ENCODE data around the gene STYX. TPM values are rescaled to one million over a fixed set of nuclear protein-coding genes. Genes with fewer than 3 reads are reported as not detected.

The STYX gene
- total and polyA plus RNA-seq, 10 of the 15 experiments (the other 5 are each of a cell fraction or from before 2014, with no cell fraction given) = 5.0 to 15.3 (median 9.5) TPM

DNA sequence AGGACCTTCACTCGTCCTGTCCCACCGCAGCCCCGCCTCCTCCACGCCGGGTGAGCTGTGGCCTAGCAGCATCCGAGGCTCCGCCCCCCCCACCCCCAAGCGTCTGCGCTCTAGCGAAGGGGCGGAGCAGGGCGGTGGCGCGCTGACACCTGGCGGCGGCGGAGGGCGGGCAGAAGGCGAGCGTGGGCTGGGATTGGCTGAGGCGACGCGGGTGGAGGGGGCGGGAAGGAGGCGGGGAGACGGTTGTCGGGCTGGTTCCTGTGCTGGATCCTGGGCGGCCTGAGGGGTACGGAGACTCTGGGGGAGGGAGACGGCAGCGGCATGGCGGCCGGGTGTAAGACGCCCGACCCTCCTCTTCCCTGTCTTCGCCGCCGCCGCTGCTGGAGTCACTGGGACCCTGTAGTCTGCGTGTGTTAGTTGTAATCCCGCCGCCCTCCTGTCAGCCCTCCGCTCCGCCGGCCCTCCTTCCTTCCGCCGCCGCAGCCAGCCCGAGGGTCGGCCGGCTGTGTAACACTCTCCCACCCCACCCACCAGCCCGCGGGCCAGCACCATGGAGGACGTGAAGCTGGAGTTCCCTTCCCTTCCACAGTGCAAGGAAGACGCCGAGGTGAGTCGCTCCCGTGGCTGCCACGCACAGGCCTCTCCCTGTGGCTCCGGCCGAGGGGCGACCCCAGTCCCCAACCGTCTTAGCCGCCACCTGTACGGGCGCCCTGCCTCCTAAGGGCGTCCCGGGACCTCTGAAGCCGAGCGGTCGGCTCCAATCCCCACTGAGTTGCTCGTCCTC, at the start of gene STYX (continued):
- TF ChIP-seq, protein P1, sequence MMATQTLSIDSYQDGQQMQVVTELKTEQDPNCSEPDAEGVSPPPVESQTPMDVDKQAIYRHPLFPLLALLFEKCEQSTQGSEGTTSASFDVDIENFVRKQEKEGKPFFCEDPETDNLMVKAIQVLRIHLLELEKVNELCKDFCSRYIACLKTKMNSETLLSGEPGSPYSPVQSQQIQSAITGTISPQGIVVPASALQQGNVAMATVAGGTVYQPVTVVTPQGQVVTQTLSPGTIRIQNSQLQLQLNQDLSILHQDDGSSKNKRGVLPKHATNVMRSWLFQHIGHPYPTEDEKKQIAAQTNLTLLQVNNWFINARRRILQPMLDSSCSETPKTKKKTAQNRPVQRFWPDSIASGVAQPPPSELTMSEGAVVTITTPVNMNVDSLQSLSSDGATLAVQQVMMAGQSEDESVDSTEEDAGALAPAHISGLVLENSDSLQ (IDR thresholded peaks at IDR 0.05) = peak; percentile 63; the same call in 1 of the 2 replicates
- no peak for TF ChIP-seq CHD4 (IDR thresholded peaks at IDR 0.05)
- TF ChIP-seq, protein P2, sequence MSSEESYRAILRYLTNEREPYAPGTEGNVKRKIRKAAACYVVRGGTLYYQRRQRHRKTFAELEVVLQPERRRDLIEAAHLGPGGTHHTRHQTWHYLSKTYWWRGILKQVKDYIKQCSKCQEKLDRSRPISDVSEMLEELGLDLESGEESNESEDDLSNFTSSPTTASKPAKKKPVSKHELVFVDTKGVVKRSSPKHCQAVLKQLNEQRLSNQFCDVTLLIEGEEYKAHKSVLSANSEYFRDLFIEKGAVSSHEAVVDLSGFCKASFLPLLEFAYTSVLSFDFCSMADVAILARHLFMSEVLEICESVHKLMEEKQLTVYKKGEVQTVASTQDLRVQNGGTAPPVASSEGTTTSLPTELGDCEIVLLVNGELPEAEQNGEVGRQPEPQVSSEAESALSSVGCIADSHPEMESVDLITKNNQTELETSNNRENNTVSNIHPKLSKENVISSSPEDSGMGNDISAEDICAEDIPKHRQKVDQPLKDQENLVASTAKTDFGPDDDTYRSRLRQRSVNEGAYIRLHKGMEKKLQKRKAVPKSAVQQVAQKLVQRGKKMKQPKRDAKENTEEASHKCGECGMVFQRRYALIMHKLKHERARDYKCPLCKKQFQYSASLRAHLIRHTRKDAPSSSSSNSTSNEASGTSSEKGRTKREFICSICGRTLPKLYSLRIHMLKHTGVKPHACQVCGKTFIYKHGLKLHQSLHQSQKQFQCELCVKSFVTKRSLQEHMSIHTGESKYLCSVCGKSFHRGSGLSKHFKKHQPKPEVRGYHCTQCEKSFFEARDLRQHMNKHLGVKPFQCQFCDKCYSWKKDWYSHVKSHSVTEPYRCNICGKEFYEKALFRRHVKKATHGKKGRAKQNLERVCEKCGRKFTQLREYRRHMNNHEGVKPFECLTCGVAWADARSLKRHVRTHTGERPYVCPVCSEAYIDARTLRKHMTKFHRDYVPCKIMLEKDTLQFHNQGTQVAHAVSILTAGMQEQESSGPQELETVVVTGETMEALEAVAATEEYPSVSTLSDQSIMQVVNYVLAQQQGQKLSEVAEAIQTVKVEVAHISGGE (CRISPR knock-in tag; IDR thresholded peaks at IDR 0.05) = no peak
- no peak for TF ChIP-seq PAX8 (IDR thresholded peaks at IDR 0.05)
- TF ChIP-seq, protein P3, sequence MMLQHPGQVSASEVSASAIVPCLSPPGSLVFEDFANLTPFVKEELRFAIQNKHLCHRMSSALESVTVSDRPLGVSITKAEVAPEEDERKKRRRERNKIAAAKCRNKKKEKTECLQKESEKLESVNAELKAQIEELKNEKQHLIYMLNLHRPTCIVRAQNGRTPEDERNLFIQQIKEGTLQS (IDR thresholded peaks at IDR 0.05; ENCODE audit: borderline replicate concordance, extremely low read depth, low read depth, low read length) = no peak
- no peak for TF ChIP-seq STAT3 (IDR thresholded peaks at IDR 0.05; ENCODE audit: low read depth, low read length)
- TF ChIP-seq JUNB (IDR thresholded peaks at IDR 0.05) = no peak
- no peak; the same call in 1 of the 2 replicates for TF ChIP-seq PAX5 (IDR thresholded peaks at IDR 0.05; ENCODE audit: borderline replicate concordance, low read depth, low read length)
- TF ChIP-seq, protein P4, sequence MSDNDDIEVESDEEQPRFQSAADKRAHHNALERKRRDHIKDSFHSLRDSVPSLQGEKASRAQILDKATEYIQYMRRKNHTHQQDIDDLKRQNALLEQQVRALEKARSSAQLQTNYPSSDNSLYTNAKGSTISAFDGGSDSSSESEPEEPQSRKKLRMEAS (IDR thresholded peaks at IDR 0.05; ENCODE audit: low read depth, low read length) = no peak; the same call in 1 of the 2 replicates
- no peak for TF ChIP-seq JUND (IDR thresholded peaks at IDR 0.05; ENCODE audit: low read depth, low read length)
- no peak for TF ChIP-seq NR2C2 (IDR thresholded peaks at IDR 0.05; ENCODE audit: borderline replicate concordance, control insufficient read depth, insufficient read length, low read depth)
- TF ChIP-seq NR2C1 (IDR thresholded peaks at IDR 0.05) = no peak
- TF ChIP-seq FOXM1 (IDR thresholded peaks at IDR 0.05; ENCODE audit: low read depth, low read length) = no peak
- 0 out of 2 replicates have a peak, but pooled peaks have one; percentile 44 for TF ChIP-seq RFX5 (IDR thresholded peaks at IDR 0.05; ENCODE audit: low read depth, low read length)
- TF ChIP-seq, protein P5, sequence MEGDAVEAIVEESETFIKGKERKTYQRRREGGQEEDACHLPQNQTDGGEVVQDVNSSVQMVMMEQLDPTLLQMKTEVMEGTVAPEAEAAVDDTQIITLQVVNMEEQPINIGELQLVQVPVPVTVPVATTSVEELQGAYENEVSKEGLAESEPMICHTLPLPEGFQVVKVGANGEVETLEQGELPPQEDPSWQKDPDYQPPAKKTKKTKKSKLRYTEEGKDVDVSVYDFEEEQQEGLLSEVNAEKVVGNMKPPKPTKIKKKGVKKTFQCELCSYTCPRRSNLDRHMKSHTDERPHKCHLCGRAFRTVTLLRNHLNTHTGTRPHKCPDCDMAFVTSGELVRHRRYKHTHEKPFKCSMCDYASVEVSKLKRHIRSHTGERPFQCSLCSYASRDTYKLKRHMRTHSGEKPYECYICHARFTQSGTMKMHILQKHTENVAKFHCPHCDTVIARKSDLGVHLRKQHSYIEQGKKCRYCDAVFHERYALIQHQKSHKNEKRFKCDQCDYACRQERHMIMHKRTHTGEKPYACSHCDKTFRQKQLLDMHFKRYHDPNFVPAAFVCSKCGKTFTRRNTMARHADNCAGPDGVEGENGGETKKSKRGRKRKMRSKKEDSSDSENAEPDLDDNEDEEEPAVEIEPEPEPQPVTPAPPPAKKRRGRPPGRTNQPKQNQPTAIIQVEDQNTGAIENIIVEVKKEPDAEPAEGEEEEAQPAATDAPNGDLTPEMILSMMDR (IDR thresholded peaks at IDR 0.05 in 2 of 3, conservative IDR thresholded peaks at IDR 0.05 in 1 of 3; ENCODE audit: control insufficient read depth in 2 of 3, extremely low read depth in 1 of 3, insufficient read depth in 1 of 3, low read depth in 3 of 3, low read length in 3 of 3) = no peak
- no peak for TF ChIP-seq MEF2A (IDR thresholded peaks at IDR 0.05; ENCODE audit: insufficient read depth, low read depth, low read length)
- TF ChIP-seq, protein P6, sequence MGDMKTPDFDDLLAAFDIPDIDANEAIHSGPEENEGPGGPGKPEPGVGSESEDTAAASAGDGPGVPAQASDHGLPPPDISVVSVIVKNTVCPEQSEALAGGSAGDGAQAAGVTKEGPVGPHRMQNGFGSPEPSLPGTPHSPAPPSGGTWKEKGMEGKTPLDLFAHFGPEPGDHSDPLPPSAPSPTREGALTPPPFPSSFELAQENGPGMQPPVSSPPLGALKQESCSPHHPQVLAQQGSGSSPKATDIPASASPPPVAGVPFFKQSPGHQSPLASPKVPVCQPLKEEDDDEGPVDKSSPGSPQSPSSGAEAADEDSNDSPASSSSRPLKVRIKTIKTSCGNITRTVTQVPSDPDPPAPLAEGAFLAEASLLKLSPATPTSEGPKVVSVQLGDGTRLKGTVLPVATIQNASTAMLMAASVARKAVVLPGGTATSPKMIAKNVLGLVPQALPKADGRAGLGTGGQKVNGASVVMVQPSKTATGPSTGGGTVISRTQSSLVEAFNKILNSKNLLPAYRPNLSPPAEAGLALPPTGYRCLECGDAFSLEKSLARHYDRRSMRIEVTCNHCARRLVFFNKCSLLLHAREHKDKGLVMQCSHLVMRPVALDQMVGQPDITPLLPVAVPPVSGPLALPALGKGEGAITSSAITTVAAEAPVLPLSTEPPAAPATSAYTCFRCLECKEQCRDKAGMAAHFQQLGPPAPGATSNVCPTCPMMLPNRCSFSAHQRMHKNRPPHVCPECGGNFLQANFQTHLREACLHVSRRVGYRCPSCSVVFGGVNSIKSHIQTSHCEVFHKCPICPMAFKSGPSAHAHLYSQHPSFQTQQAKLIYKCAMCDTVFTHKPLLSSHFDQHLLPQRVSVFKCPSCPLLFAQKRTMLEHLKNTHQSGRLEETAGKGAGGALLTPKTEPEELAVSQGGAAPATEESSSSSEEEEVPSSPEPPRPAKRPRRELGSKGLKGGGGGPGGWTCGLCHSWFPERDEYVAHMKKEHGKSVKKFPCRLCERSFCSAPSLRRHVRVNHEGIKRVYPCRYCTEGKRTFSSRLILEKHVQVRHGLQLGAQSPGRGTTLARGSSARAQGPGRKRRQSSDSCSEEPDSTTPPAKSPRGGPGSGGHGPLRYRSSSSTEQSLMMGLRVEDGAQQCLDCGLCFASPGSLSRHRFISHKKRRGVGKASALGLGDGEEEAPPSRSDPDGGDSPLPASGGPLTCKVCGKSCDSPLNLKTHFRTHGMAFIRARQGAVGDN (IDR thresholded peaks at IDR 0.05) = no peak
- no peak; the same call in 1 of the 2 replicates for TF ChIP-seq PML (IDR thresholded peaks at IDR 0.05; ENCODE audit: low read length)

Data from GM12878 (cell line).